Retina (tissue), 1 donor: ENCODE results near the gene ZNG1A.
A peak's percentile ranks its signal among the peaks of the same experiment; 100 is the strongest.
"Not testable (repeated sequence)": the region's sequence is repeated elsewhere in the genome, so short reads cannot be mapped to it uniquely, and the experiment has no call there.

ENCODE experiments used
- DNase-seq: peaks from one replicate; pipeline ENCODE4 v3.0.0-alpha.2; 2016

ZNG1A gene

DNA sequence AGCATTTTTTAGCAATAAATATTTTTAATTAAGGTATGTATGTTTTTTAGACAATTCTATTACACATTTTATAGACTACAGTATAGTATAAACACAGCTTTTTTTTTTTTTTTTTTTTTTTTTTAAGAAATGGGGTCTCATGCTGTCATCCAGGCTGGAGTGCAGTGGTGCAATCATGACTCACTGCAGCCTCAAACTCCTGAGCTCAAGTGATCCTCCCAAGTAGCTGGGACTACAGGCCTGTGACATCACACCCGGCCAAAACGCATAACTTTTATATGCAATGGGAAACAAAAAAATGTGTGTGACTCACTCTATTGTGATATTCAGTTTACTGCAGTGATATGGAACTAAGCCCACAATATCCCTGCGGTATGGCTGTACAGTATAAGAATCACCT lies 9.1 kb downstream of the ZNG1A start:
- DNase-seq = not testable (repeated sequence)

DNA sequence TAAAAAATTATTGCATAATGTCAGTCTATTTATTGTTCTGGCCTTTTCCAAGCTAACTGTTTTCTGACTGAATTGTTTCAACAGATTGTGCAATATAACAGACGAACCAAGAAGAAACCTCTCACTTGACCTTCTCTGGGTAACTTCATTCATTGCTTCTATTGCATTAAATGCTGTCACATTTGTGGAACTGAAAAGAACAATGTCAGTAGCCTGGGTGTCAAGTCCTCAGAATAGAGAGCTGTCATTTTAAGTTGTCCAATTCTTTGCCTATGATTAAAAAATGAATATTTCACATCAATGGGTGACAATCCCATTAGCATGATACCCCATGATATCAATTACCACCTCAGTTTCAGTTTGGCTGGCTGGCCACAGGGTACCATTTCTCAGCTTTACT lies 19.0 kb downstream of the ZNG1A start:
- peak; percentile 1 for DNase-seq

- DNase-seq = not testable (repeated sequence)
These were observed 27.7 kb downstream of the ZNG1A start for GRCh38 chr9:151173-151572.

- not testable (repeated sequence) for DNase-seq
These were observed 39.0 kb downstream of the ZNG1A start for GRCh38 chr9:139880-140279.

GRCh38 chr9:117995-118467 lies 60.8 kb downstream of the ZNG1A start, which contains the start of gene FOXD4:
Gene FOXD4 (minus strand): TSS chr9:118417. CDS start chr9:118119, 298 bp downstream.
- peak; percentile 57 for DNase-seq

GRCh38 chr9:117144-117994 lies 61.5 kb downstream of the ZNG1A start:
- DNase-seq = peak; percentile 36

DNA sequence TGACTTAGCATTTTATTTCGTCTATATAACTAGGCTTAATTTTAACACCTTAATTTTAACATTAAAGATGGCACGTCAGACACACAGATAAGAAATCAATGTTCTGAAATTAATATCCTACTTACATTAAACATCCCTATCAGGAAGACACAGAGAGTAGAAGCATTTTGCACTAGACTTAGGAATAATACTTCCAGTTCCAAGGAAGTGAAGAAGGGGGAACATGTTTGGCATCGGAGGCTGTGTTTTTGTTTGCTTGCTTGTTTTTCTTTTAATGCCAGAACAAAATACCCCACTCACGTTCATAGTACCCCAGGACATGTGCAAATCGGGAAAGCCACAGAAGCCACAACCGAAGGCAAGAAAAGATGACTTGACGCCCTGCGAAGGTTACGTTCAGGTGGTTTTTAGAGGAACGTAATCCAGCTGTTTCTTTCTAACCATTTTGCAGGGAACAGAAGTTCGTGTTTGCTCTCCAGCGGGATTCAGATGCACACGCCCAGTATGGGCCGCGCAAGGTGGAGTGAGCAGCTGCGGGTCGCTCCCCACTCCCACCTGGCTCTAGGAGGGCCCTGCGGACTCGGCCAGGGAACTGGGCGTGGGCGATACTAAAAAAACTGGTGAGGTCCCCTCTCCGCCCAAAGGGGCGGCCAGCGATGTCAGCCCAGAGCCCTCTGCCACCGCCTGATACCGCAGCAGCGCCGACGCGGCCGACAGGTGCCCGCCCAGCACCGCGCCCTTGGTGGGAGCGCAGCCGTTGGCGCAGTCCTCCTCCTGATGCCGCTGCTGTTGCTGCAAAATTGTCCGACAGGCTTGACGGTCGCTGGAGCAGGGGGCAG lies 62.4 kb downstream of the ZNG1A start:
- peak; percentile 50 for DNase-seq

DNA sequence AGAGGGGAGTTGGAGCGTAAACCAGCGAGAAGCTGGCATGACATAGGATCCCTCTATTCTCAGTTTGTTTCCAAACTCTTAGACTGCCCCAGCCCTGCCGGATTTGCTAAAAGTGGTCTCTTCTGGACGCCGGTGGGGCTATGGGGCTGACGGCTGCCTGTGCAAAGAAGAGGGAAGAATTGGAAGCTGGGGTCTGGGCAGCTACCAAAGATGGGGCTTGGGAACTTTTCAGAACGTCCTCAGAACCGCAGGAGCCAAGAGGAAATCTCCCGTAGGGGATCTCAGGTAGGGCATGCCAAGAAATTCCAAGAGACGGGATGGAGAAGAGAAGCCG lies 63.8 kb downstream of the ZNG1A start:
- not testable (repeated sequence) for DNase-seq

- DNase-seq = peak; percentile 72
These were observed 64.4 kb downstream of the ZNG1A start for GRCh38 chr9:114267-115117.

GRCh38 chr9:113468-114266 lies 65.2 kb downstream of the ZNG1A start:
- DNase-seq = peak; percentile 84

DNA sequence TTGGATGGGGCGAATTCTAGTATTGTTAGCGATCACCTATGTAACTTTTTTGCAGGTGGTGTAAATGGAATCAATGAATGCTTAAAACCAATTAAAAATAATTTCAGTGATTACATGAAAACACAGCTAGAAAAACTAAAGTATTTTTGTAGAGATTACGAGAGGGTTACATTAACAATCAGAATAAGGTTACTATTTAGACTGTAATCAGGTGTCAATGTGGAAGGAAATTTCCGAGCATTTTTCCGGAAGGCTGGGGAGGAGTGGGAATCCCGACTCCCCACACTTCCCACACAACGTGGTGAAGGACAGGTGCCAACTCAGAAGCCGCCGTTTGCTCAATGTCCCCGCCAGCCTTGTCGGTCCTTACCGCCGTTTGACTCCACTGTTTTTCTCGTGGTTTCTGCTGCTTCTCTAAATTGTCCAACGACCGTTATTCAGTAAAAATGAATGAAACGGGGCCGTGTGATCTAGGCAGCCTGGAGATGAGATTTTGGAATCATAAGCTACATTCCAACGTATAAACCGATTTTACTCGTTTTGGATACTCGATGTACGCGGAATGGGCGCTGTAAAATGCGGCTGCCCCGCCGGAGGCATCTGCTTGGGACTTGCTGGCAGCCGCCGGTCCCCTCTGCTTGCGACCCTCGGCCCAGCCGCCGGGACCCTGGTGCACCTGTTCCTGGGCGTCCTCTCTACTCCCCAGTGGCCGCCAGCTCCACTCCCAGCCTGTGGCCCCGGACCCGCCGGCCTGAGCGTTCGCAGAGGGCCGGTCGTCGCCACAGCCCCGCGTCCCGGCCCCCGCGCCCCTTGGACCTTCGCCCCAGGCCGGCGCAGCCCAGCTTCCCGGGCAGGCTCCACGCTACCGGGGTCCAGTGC lies 66.0 kb downstream of the ZNG1A start:
- DNase-seq = peak; percentile 83

- DNase-seq = not testable (repeated sequence)
These were observed 68.2 kb downstream of the ZNG1A start for GRCh38 chr9:110672-111071.

GRCh38 chr9:109540-109939 lies 69.3 kb downstream of the ZNG1A start:
- DNase-seq = not testable (repeated sequence)

DNA sequence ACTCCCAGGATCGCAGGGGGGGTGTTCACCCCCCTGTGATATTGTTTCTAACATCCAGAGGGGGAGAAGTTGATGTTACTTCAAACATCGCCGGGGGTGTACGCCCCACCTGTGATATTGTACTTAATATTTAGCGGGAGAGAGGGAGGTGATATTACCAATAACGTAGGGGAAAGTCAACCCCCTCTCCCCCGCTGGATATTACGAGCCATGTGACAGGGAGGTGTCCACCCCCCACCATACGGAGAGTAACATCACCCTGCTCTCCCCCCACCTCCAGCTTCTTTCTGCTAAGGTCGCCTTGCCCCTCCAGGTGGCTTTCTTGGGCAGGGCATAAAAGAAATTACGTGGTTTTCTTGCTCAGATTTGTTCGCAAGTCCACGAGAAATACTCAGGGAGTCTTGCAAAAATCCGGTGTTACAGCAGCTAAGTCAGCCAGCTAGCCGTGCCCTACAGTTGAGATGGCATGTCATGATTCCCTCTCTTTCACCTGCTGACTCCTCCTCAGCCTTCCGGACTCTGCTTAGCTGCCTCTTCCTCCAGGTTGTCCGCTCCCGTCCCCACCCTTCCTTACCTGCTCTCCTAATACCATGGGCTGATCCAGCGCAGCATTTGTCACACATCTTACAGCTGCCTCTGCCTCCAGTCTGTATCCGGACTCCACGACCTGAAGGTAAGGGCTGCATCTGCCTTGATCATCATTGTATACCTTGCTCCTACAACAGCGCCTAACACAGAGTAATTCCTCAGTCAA lies 69.9 kb downstream of the ZNG1A start:
- not testable (repeated sequence) for DNase-seq

DNA sequence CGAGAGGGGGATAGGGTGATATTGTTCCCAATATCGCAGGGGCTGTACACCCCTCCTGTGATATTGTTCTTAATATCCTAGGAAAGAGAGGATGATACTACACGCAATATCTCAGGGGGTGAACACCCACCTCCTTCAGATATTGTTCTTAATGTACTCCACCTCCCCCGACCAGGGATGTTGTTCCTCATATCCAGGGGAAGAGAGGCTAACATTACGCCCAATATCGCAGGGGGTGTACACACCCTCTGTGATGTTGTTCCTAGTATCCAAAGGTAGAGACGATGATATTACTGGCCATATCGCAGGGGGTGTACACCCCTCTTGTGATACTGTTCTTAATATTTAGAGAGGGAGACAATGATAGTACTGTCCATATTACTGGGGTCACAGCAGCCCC lies 72.9 kb downstream of the ZNG1A start:
- DNase-seq = not testable (repeated sequence)

DNA sequence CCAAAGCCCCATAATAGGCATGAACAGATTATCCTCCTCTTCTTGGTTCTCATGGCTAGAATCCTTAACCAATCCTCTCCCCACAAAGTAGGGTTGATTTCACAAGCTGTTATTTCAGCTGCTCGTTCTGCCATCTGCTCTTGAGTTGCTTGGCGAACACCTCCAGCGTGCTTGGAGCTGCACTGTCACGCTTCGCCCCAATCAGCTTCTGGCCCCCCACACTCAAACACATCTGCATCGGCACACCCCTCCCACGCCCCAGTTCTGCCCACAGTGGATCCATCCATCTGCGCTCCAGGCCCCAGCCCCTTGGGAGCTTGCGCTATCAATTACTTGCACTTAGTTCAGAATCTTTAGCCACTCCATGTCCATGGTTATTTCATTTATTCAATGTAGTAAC lies 78.4 kb downstream of the ZNG1A start:
- DNase-seq = not testable (repeated sequence)

DNA sequence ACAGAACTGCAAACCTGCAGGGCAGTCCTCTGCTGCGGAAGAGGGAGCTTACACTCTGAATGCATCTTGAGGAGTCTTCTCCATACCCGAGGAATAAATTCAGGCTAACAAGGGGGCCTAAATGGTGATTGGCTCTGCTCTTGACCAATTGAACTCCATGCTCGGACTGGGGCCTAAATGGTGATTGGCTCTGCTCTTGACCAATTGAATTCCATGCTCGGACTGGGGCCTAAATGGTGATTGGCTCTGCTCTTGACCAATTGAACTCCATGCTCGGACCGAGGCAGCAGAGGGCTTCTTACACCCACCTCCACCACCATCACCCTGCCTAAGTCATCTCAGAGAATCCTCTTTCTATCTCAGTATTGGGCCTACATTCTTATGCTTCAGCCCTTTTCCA lies 79.0 kb downstream of the ZNG1A start:
- not testable (repeated sequence) for DNase-seq

DNA sequence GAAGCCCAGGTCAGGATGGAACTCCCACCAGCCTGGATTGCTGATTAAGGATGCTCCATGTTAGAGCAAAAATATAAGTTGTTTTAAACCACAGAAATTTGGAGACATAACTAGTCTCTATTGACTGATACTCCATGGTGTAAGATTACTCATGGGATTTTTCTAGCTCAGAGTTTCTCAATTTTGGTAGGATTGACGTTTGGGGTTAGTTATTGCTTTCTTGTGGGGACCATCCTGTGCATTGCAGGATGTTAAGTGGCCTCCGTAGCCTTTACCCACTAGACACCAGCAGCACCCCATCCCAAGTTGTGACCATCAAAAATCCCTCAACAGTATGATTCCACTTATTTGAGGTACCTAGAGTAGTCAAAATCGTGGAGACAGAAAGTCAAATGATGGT lies 80.1 kb downstream of the ZNG1A start:
- not testable (repeated sequence) for DNase-seq

DNA sequence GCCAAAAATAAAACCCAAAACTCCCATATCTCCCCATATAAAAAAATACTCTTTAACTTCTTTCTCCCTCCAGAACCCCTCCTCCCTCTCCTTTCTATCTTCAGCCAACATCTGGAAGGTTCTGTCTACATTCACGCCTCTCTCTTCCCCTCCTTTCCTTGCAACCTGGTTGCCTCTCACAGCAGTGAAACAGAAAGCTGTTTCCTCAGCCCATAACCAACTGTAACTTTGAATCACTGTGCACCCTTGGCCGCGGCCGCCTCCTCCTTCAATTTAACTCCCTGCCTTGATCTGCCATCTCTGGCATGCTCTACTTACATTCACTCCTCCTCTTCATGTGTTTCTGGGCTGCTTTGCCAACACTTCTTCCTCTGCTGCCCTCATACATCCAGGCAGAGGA lies 83.9 kb downstream of the ZNG1A start:
- DNase-seq = not testable (repeated sequence)

DNA sequence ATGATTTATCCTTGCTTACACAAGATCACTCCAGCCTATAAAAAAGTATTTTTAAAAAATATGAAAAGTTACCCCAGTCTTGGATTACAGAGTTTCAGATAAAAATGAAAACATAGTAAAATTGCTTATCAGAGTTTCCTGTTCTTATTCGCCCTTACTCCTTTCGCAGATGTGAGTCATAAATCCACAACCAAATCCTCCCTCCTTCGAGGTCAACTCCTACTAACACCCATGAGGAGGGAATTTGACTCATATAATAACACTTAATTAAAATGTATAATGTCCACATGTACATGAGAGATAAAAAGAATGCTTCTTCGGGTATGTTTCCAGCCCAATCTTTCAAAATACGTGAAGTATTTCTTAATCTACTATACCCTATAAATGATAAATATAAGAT lies 84.5 kb downstream of the ZNG1A start:
- DNase-seq = not testable (repeated sequence)
